Activated CD8-positive, alpha-beta memory T cell treated with anti-CD3 and anti-CD28 coated beads, Interleukin-2, amount 50 U/mL, for 24 hours (primary cell): ENCODE results near the gene KLHL41.
A peak's percentile ranks its signal among the peaks of the same experiment; 100 is the strongest.
"Not testable (repeated sequence)": the region's sequence is repeated elsewhere in the genome, so short reads cannot be mapped to it uniquely, and the experiment has no call there.

ENCODE experiments used
- DNase-seq: peaks from one replicate; pipeline ENCODE4 v3.0.0-alpha.2; 2020; ENCODE audit errors: extremely low read depth

KLHL41 gene

GRCh38 chr2:169509955-169510354 is 453 bp downstream of the KLHL41 start:
- no peak for DNase-seq

- DNase-seq: no peak
Measured at GRCh38 chr2:169510496-169510895, 994 bp downstream of the KLHL41 start.

GRCh38 chr2:169511818-169512217 is 2.3 kb downstream of the KLHL41 start:
- no peak for DNase-seq

GRCh38 chr2:169512525-169512924 is 3.0 kb downstream of the KLHL41 start:
- DNase-seq: no peak

GRCh38 chr2:169513094-169513493 is 3.6 kb downstream of the KLHL41 start:
- no peak for DNase-seq

GRCh38 chr2:169513926-169514325 is 4.4 kb downstream of the KLHL41 start:
- no peak for DNase-seq

- DNase-seq: not testable (repeated sequence)
Measured at GRCh38 chr2:169514758-169515157, 5.3 kb downstream of the KLHL41 start.

GRCh38 chr2:169516488-169516995 is 7.0 kb downstream of the KLHL41 start:
- DNase-seq: not testable (repeated sequence)

GRCh38 chr2:169520896-169521295 is 11.4 kb downstream of the KLHL41 start:
- DNase-seq: no peak

- no peak for DNase-seq
Measured at GRCh38 chr2:169523681-169524080, 14.2 kb downstream of the KLHL41 start.

GRCh38 chr2:169525434-169525833 is 15.9 kb downstream of the KLHL41 start:
- DNase-seq: no peak

- no peak for DNase-seq
Measured at GRCh38 chr2:169526451-169526850, 16.9 kb downstream of the KLHL41 start.

GRCh38 chr2:169528271-169528701 is 18.8 kb downstream of the KLHL41 start:
- DNase-seq: peak; percentile 44

- not testable (repeated sequence) for DNase-seq
Measured at GRCh38 chr2:169539460-169539859, 30.0 kb downstream of the KLHL41 start.

- no peak for DNase-seq
Measured at GRCh38 chr2:169540146-169540545, 30.6 kb downstream of the KLHL41 start.

GRCh38 chr2:169542433-169542832 is 32.9 kb downstream of the KLHL41 start:
- no peak for DNase-seq

- no peak for DNase-seq
Measured at GRCh38 chr2:169546756-169547155, 37.3 kb downstream of the KLHL41 start.

GRCh38 chr2:169561364-169561763 is 51.9 kb downstream of the KLHL41 start:
- DNase-seq: no peak

- DNase-seq: not testable (repeated sequence)
Measured at GRCh38 chr2:169562084-169562483, 52.6 kb downstream of the KLHL41 start.

GRCh38 chr2:169562519-169562918 is 53.0 kb downstream of the KLHL41 start:
- DNase-seq: no peak

- DNase-seq: no peak
Measured at GRCh38 chr2:169565686-169566085, 56.2 kb downstream of the KLHL41 start.

GRCh38 chr2:169569948-169570347 is 60.4 kb downstream of the KLHL41 start:
- no peak for DNase-seq

GRCh38 chr2:169570752-169571151 is 61.2 kb downstream of the KLHL41 start:
- DNase-seq: not testable (repeated sequence)

GRCh38 chr2:169571571-169571970 is 62.1 kb downstream of the KLHL41 start:
- no peak for DNase-seq
